K562 (cell line): ENCODE data around the gene KDF1. TPM values are rescaled to one million over a fixed set of nuclear protein-coding genes. Genes with fewer than 3 reads are reported as not detected.

ENCODE experiments used
- ATAC-seq: fragments of 200-7000 bp; cut with Tn5 transposase; 3 replicates; pipeline ENCODE4 v1.9.1; 2020; ENCODE audit warnings: moderate library complexity
- BruUV-seq: library from RNA; stranded (reverse); fragments of 400-500 nt; replicated peaks from 2 replicates; lab custom pipeline; 2021; lab: Mats Ljungman, UMichigan
- CTCF ChIA-PET: fragments of 300-600 bp; formaldehyde crosslinking; extraction: SDS; loops from one replicate; lab custom pipeline; 2021; ENCODE audit warnings: low intra/inter-chr PET ratio; lab: Yijun Ruan, JAX
- POLR2A ChIA-PET: fragments of 300-600, 350-650 bp; sonication (Branson Sonifier 250); formaldehyde crosslinking; extraction: SDS; loops from one replicate; lab custom pipeline; 2021; ENCODE audit warnings: antibody characterized with exemption, inconsistent platforms; lab: Yijun Ruan, JAX
- DNase-seq, 4 experiments: peaks; one replicate each; pipeline versions ENCODE4 v3.0.0 to v3.0.0-alpha.2; 2011 to 2018; ENCODE audit warnings: low spot score in 3 of 4, mixed read lengths in 3 of 4; ENCODE audit errors: extremely low read depth in 1 of 4
- FAIRE-seq: peaks from 2 replicates; lab custom pipeline; 2011; peaks lifted over from hg19 to GRCh38; lab: Jason Lieb, UNC
- H2AFZ ChIP-seq: 2 replicates; pipeline ENCODE4 v1.6.0; 2011; ENCODE audit warnings: low read depth, low read length, control low read depth, inconsistent platforms
- H3K27ac ChIP-seq: fragments of 200-600 bp; 3 replicates; pipeline ENCODE4 v1.8.0; 2011; ENCODE audit warnings: low read depth, mild to moderate bottlenecking, control low read depth, inconsistent platforms, low read length, moderate library complexity, mixed read lengths; ENCODE audit errors: extremely low read depth
- H3K27me3 ChIP-seq, 2 experiments: fragments of 300-600 bp in 1 of 2; 2 replicates in 1 of 2; 3 replicates in 1 of 2; pipeline versions ENCODE4 v1.6.0 to v1.8.0; 2011; ENCODE audit warnings: inconsistent platforms in 2 of 2, low read length in 2 of 2, mild to moderate bottlenecking in 1 of 2, mixed read lengths in 1 of 2, moderate library complexity in 1 of 2; ENCODE audit not compliant: control insufficient read depth in 2 of 2, insufficient read depth in 2 of 2
- H3K36me3 ChIP-seq: fragments of 300-600 bp; 3 replicates; pipeline ENCODE4 v1.8.0; 2011; ENCODE audit warnings: mild to moderate bottlenecking, low read length, inconsistent platforms; ENCODE audit not compliant: control insufficient read depth, insufficient read depth
- H3K4me1 ChIP-seq, 2 experiments: fragments of 200-600 bp in 1 of 2; replicated peaks in 1 of 2; 2 replicates in 1 of 2; 3 replicates in 1 of 2; pipeline versions ENCODE4 v1.5.1 to v1.8.0; 2011; ENCODE audit warnings: inconsistent platforms in 2 of 2, low read length in 2 of 2, mild to moderate bottlenecking in 1 of 2, mixed read lengths in 1 of 2, moderate library complexity in 1 of 2; ENCODE audit not compliant: control insufficient read depth in 2 of 2, insufficient read depth in 2 of 2
- H3K4me2 ChIP-seq: 2 replicates; pipeline ENCODE4 v1.6.1; 2011; ENCODE audit warnings: low read length, control low read depth, inconsistent platforms, mixed read lengths; ENCODE audit not compliant: insufficient read depth
- H3K4me3 ChIP-seq: fragments of 200-600 bp; sonication (generic), shearing (Covaris generic); 2 replicates; pipeline ENCODE4 v1.5.1; 2016; ENCODE audit warnings: control low read depth, inconsistent platforms
- H3K79me2 ChIP-seq: fragments of 200-600 bp; 3 replicates; pipeline ENCODE4 v1.8.0; 2011; ENCODE audit warnings: low read length, inconsistent platforms; ENCODE audit not compliant: control insufficient read depth, insufficient read depth
- H3K9ac ChIP-seq, 2 experiments: 2 replicates each; pipeline versions ENCODE4 v1.6.0 to v1.6.1; 2011; ENCODE audit warnings: low read depth in 2 of 2, low read length in 2 of 2, control low read depth in 1 of 2, inconsistent platforms in 1 of 2, mild to moderate bottlenecking in 1 of 2, mixed read lengths in 1 of 2; ENCODE audit not compliant: insufficient read depth in 1 of 2
- H3K9me1 ChIP-seq: one replicate; pipeline ENCODE4 v1.6.0; 2011; ENCODE audit warnings: inconsistent platforms, mild to moderate bottlenecking, low read length, moderate library complexity; ENCODE audit not compliant: control insufficient read depth, insufficient read depth
- H3K9me3 ChIP-seq: replicated peaks from 2 replicates; pipeline ENCODE4 v1.5.1; 2011; ENCODE audit warnings: low read depth, low read length, inconsistent platforms; ENCODE audit not compliant: control insufficient read depth, insufficient read depth
- H4K20me1 ChIP-seq: replicated peaks from 2 replicates; pipeline ENCODE4 v1.6.1; 2011; ENCODE audit warnings: low read length, inconsistent platforms, mixed read lengths; ENCODE audit not compliant: control insufficient read depth, insufficient read depth
- CREM ChIP-seq: IDR thresholded peaks from 2 replicates; pipeline ENCODE4 v1.6.1; 2014; ENCODE audit warnings: antibody characterized with exemption, low read depth
- MTA2 ChIP-seq: fragments of 450-650 bp; IDR thresholded peaks from 2 replicates; pipeline ENCODE4 v1.6.1; 2016; ENCODE audit warnings: low read depth
- TEAD4 ChIP-seq, 2 experiments: sonication (generic) in 1 of 2; formaldehyde crosslinking in 1 of 2; IDR thresholded peaks; 2 replicates each; pipeline versions ENCODE4 v1.6.1 to v1.8.0; 2012 to 2022; ENCODE audit warnings: borderline replicate concordance in 1 of 2, inconsistent platforms in 1 of 2, low read length in 1 of 2, mild to moderate bottlenecking in 1 of 2, missing genetic modification reagents in 1 of 2
- ZNF121 ChIP-seq: sonication (generic); formaldehyde crosslinking; conservative IDR thresholded peaks from 2 replicates; pipeline ENCODE4 v1.8.0; 2022; ENCODE audit warnings: missing genetic modification reagents
- ZNF146 ChIP-seq: IDR thresholded peaks from one replicate; pipeline ENCODE4 v1.6.1; 2018; ENCODE audit warnings: missing compliant biosample characterization; ENCODE audit not compliant: unreplicated experiment
- ZNF592 ChIP-seq: fragments of 450-650 bp; IDR thresholded peaks from 2 replicates; pipeline ENCODE4 v1.6.1; 2017; ENCODE audit warnings: antibody characterized with exemption, mild to moderate bottlenecking
- WGBS: fragments of 100-300 bp; shearing (Covaris generic); methylation state at CpG from one replicate; pipeline ENCODE4 v1.1.6; 2016; ENCODE audit warnings: low coverage, mixed read lengths; ENCODE audit not compliant: insufficient coverage; ENCODE audit errors: missing lambda C conversion rate; 5-methylcytosine and 5-hydroxymethylcytosine counted together
- in situ Hi-C: fragments of 300-500 bp; cut with MboI; formaldehyde crosslinking; loops from 4 replicates; pipeline ENCODE4 v1.15.0; 2018; ENCODE audit warnings: inconsistent platforms, mixed read lengths
- intact Hi-C: fragments of 100-400 bp; cut with micrococcal nuclease; formaldehyde crosslinking; loops from 2 replicates; pipeline ENCODE4 v1.14.2; 2022
- polyA plus RNA-seq, 8 experiments: library from polyadenylated mRNA; depleted of rRNA in 4 of 8; stranded (reverse) in 5 of 8; unstranded in 3 of 8; fragments of >200 nt; fragmentation: Nextera tagmentation in 2 of 8; fragmentation: Illumina TruSeq in 1 of 8; extraction: Ambion mirVana in 2 of 8; extraction: Trizol in 1 of 8; gene quantifications; 2 replicates each; pipeline versions ENCODE4 v1.2.1 to v1.2.3, GENCODE V29; 2011 to 2014; ENCODE audit warnings: inconsistent platforms in 1 of 8, missing spikeins in 1 of 8
- total RNA-seq, 7 experiments: library from RNA; depleted of rRNA in 6 of 7; stranded (reverse); fragments of >200 nt in 6 of 7; fragmentation: Illumina TruSeq in 2 of 7; extraction: Trizol in 2 of 7; gene quantifications; 2 replicates each; pipeline versions ENCODE4 v1.2.1 to v1.2.3, GENCODE V29; 2011 to 2021; ENCODE audit warnings: low replicate concordance in 1 of 7

The KDF1 gene
- total and polyA plus RNA-seq, 9 of the 15 experiments (the other 6 are each of a cell fraction or from before 2014, with no cell fraction given), result 0.38 to 1.9 (median 0.83) TPM

- WGBS, result 72% methylated on average over 5 of the region's 5 CpGs
- BruUV-seq, result no TSS peak
- TF ChIP-seq ZNF592 (no peak), ZNF121 (CRISPR knock-in tag) (no peak), MTA2 (no peak), CREM (no peak), TEAD4 (IDR thresholded peaks at IDR 0.05; ENCODE audit: low read length) (no peak), TEAD4 (CRISPR knock-in tag; IDR thresholded peaks at IDR 0.05; ENCODE audit: borderline replicate concordance) (no peak), ZNF146 (CRISPR knock-in tag) (peak; percentile 73)
- no peak overlapping the region for H3K9ac ChIP-seq
- no peaks in the 10 kb centered on the region for H3K27me3 ChIP-seq
- H3K36me3 ChIP-seq, result no peaks in the 10 kb centered on the region
- FAIRE-seq (no peak), ATAC-seq (no peak), DNase-seq (no peak)
- no peak overlapping the region for H3K27ac ChIP-seq
- no peaks in the 10 kb centered on the region for H4K20me1 ChIP-seq
- ChIA-PET CTCF (no interaction called here), POLR2A (interaction anchor here (0.6 kb wide), 1 partner anchor 68 kb away, joined by 3 read pairs; no protein-coding TSS in a partner anchor)
- H2AFZ ChIP-seq, result no peak overlapping the region
- H3K4me1 ChIP-seq, result peaks cover 22 to 32% of the 10 kb centered on the region in 2 experiments; a peak in 4 of 5 replicates
- intact Hi-C loops (no loop called here), in situ Hi-C loops (no loop called here)
- H3K79me2 ChIP-seq, result no peaks in the 10 kb centered on the region
- no peak overlapping the region for H3K4me3 ChIP-seq
- no peaks in the 10 kb centered on the region for H3K9me3 ChIP-seq
- peaks cover 4% of the 10 kb centered on the region for H3K9me1 ChIP-seq
- no peak overlapping the region for H3K4me2 ChIP-seq
Measured at GRCh38 chr1:26953374-26953773, 6.9 kb downstream of the KDF1 start.
